ENCODE results near the gene FRAT2. TPM values are rescaled to one million over a fixed set of nuclear protein-coding genes. Genes with fewer than 3 reads are reported as not detected.

FRAT2 gene
- total and polyA plus RNA-seq, 2 of the 13 experiments (the other 11 are each of a cell fraction or from before 2014, with no cell fraction given) = 7.2 to 14.1 TPM

DNA sequence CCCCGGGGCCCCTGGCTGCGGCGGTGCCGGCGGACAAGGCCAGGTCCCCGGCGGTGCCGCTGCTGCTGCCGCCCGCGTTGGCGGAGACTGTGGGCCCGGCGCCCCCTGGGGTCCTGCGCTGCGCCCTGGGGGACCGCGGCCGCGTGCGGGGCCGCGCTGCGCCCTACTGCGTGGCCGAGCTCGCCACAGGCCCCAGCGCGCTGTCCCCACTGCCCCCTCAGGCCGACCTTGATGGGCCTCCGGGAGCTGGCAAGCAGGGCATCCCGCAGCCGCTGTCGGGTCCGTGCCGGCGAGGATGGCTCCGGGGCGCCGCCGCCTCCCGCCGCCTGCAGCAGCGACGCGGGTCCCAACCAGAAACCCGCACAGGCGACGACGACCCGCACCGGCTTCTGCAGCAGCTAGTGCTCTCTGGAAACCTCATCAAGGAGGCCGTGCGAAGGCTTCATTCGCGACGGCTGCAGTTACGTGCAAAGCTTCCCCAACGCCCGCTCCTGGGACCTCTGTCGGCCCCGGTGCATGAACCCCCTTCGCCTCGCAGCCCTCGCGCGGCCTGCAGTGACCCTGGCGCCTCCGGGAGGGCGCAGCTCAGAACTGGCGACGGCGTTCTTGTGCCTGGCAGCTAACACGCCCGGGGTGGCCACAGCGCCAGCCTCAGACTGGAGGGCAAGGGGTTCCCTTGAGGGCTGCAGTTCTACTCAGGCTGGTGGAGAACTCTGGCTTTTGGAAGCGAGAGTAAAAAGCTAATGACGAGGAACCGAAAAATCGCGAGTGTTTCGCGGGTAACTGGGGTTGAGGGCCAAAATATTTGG, 14.7 kb downstream of the FRAT2 start (continued):
- TF ChIP-seq, protein P1, sequence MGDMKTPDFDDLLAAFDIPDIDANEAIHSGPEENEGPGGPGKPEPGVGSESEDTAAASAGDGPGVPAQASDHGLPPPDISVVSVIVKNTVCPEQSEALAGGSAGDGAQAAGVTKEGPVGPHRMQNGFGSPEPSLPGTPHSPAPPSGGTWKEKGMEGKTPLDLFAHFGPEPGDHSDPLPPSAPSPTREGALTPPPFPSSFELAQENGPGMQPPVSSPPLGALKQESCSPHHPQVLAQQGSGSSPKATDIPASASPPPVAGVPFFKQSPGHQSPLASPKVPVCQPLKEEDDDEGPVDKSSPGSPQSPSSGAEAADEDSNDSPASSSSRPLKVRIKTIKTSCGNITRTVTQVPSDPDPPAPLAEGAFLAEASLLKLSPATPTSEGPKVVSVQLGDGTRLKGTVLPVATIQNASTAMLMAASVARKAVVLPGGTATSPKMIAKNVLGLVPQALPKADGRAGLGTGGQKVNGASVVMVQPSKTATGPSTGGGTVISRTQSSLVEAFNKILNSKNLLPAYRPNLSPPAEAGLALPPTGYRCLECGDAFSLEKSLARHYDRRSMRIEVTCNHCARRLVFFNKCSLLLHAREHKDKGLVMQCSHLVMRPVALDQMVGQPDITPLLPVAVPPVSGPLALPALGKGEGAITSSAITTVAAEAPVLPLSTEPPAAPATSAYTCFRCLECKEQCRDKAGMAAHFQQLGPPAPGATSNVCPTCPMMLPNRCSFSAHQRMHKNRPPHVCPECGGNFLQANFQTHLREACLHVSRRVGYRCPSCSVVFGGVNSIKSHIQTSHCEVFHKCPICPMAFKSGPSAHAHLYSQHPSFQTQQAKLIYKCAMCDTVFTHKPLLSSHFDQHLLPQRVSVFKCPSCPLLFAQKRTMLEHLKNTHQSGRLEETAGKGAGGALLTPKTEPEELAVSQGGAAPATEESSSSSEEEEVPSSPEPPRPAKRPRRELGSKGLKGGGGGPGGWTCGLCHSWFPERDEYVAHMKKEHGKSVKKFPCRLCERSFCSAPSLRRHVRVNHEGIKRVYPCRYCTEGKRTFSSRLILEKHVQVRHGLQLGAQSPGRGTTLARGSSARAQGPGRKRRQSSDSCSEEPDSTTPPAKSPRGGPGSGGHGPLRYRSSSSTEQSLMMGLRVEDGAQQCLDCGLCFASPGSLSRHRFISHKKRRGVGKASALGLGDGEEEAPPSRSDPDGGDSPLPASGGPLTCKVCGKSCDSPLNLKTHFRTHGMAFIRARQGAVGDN (CRISPR knock-in tag; IDR thresholded peaks at IDR 0.05) = peak; percentile 91
- TF ChIP-seq ZNF329 (CRISPR knock-in tag; IDR thresholded peaks at IDR 0.05; ENCODE audit: low read depth) (peak; percentile 11; the same call in 1 of the 2 replicates), FOXK2 (IDR thresholded peaks at IDR 0.05) (no peak), WIZ (CRISPR knock-in tag; IDR thresholded peaks at IDR 0.05) (no peak), ZNF264 (CRISPR knock-in tag; IDR thresholded peaks at IDR 0.05) (no peak), ZSCAN21 (CRISPR knock-in tag; IDR thresholded peaks at IDR 0.05; ENCODE audit: borderline replicate concordance) (peak; percentile 0; the same call in 1 of the 2 replicates), ZNF326 (CRISPR knock-in tag; IDR thresholded peaks at IDR 0.05; ENCODE audit: borderline replicate concordance) (no peak), MBD4 (IDR thresholded peaks at IDR 0.05; ENCODE audit: borderline replicate concordance, low read length) (no peak), NCOA2 (CRISPR knock-in tag; IDR thresholded peaks at IDR 0.05) (no peak), HNF4G (IDR thresholded peaks at IDR 0.05; ENCODE audit: borderline replicate concordance, low read depth, low read length) (no peak), HNF4G (CRISPR knock-in tag; IDR thresholded peaks at IDR 0.05; ENCODE audit: borderline replicate concordance, low read depth) (no peak), ZNF20 (CRISPR knock-in tag; IDR thresholded peaks at IDR 0.05) (no peak), ZNF747 (CRISPR knock-in tag; IDR thresholded peaks at IDR 0.05; ENCODE audit: borderline replicate concordance) (no peak)
- TF ChIP-seq, protein P2, sequence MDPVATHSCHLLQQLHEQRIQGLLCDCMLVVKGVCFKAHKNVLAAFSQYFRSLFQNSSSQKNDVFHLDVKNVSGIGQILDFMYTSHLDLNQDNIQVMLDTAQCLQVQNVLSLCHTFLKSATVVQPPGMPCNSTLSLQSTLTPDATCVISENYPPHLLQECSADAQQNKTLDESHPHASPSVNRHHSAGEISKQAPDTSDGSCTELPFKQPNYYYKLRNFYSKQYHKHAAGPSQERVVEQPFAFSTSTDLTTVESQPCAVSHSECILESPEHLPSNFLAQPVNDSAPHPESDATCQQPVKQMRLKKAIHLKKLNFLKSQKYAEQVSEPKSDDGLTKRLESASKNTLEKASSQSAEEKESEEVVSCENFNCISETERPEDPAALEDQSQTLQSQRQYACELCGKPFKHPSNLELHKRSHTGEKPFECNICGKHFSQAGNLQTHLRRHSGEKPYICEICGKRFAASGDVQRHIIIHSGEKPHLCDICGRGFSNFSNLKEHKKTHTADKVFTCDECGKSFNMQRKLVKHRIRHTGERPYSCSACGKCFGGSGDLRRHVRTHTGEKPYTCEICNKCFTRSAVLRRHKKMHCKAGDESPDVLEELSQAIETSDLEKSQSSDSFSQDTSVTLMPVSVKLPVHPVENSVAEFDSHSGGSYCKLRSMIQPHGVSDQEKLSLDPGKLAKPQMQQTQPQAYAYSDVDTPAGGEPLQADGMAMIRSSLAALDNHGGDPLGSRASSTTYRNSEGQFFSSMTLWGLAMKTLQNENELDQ (CRISPR knock-in tag; IDR thresholded peaks at IDR 0.05; ENCODE audit: borderline replicate concordance) = 0 out of 2 replicates have a peak, but pooled peaks have one; percentile 53
- TF ChIP-seq, protein P3, sequence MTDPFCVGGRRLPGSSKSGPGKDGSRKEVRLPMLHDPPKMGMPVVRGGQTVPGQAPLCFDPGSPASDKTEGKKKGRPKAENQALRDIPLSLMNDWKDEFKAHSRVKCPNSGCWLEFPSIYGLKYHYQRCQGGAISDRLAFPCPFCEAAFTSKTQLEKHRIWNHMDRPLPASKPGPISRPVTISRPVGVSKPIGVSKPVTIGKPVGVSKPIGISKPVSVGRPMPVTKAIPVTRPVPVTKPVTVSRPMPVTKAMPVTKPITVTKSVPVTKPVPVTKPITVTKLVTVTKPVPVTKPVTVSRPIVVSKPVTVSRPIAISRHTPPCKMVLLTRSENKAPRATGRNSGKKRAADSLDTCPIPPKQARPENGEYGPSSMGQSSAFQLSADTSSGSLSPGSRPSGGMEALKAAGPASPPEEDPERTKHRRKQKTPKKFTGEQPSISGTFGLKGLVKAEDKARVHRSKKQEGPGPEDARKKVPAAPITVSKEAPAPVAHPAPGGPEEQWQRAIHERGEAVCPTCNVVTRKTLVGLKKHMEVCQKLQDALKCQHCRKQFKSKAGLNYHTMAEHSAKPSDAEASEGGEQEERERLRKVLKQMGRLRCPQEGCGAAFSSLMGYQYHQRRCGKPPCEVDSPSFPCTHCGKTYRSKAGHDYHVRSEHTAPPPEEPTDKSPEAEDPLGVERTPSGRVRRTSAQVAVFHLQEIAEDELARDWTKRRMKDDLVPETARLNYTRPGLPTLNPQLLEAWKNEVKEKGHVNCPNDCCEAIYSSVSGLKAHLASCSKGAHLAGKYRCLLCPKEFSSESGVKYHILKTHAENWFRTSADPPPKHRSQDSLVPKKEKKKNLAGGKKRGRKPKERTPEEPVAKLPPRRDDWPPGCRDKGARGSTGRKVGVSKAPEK (CRISPR knock-in tag; IDR thresholded peaks at IDR 0.05; ENCODE audit: borderline replicate concordance) = no peak
- TF ChIP-seq, protein P4, sequence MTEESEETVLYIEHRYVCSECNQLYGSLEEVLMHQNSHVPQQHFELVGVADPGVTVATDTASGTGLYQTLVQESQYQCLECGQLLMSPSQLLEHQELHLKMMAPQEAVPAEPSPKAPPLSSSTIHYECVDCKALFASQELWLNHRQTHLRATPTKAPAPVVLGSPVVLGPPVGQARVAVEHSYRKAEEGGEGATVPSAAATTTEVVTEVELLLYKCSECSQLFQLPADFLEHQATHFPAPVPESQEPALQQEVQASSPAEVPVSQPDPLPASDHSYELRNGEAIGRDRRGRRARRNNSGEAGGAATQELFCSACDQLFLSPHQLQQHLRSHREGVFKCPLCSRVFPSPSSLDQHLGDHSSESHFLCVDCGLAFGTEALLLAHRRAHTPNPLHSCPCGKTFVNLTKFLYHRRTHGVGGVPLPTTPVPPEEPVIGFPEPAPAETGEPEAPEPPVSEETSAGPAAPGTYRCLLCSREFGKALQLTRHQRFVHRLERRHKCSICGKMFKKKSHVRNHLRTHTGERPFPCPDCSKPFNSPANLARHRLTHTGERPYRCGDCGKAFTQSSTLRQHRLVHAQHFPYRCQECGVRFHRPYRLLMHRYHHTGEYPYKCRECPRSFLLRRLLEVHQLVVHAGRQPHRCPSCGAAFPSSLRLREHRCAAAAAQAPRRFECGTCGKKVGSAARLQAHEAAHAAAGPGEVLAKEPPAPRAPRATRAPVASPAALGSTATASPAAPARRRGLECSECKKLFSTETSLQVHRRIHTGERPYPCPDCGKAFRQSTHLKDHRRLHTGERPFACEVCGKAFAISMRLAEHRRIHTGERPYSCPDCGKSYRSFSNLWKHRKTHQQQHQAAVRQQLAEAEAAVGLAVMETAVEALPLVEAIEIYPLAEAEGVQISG (CRISPR knock-in tag; IDR thresholded peaks at IDR 0.05) = peak; percentile 72; the same call in 1 of the 2 replicates
